GM19397 (cell line): ENCODE data around the gene REXO1.

Source experiments
- ATAC-seq: cut with Tn5 transposase; IDR thresholded peaks from one replicate; pipeline ENCODE4 v1.9.1; 2021; ENCODE audit warnings: mild to moderate bottlenecking, moderate library complexity; ENCODE audit not compliant: unreplicated experiment

REXO1 gene

DNA sequence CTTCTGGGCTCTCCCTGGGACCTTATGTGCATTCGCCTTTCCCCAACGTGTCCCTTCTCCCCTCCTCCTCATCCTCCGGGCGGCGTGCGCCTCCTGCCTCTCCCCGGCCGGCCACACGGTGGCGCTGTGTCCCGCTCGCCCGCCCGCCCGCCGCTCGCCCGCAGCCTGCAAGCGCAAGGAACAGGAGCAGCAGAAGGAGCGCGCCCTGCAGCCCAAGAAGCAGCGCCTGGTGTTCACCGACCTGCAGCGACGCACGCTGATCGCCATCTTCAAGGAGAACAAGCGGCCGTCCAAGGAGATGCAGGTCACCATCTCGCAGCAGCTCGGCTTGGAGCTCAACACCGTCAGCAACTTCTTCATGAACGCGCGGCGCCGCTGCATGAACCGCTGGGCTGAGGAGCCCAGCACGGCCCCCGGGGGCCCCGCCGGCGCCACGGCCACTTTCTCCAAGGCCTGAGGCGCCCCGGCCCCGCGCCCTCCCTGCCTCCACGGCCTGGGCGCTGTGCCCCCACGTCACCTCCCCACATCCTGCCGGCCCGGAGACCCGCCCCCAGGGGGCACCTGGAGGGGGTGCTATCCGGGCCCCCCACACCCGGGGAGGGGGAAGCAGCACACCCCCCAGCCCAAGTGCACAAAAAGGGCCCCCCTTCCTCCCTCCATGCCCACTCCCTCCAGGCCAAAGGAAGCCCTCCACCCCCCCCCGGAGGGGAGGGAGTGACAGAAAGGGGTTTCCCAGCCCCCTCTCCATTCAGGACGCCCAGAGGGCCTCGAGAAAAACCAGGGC lies 73.1 kb downstream of the REXO1 start:
- ATAC-seq, result no peak

DNA sequence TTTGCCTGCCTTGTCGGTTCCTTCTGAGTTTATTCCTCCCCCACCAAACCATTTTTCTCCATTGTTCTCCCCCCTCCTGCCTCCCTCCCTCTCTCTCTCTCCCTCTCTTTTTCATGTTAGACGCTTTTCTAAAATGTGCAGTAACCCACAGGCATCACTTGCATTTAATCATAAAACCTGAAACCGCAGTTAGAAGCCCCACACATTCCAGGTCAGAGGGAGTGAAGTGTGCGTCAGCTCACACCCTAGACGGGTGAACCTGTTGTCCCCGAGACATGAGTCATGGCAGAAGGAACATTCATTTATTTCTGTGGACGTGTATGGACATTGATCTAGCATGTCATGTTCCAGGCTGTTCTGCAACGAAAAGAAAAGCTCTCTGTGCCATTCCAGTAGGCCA lies 75.1 kb downstream of the REXO1 start:
- no peak for ATAC-seq

DNA sequence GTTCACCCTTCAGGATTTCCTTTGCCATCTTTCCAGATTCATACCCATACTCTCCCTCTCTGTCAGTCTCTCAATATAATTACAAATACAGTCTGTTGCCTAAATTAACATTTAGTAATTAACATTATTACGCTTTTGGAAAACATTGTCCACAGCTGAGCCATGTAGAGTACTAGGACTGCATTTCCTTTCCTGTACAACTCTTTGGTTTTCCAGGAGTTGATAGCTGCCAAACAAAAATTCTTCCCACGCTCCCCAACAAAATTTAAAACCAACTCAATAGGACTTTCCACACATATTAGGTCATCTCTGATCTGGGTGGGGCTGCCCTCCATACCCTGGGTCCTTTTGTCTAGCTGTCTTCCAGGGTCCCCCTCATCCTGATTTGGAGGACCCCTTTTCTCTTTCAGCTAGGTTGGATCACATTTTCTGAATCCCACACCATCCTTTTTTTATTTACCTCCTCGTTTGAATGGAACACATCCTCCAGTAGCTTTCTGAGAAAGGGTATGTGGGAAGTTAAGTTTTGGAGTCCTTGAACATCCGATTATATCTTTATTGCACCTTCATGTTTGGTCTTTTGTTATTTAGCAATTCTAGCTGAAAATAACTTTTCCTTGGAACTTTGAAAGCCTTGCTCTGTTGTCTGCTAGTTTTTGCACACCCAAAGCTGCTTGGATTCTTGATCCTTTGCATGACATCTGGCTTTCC lies 77.3 kb downstream of the REXO1 start:
- ATAC-seq, result no peak

DNA sequence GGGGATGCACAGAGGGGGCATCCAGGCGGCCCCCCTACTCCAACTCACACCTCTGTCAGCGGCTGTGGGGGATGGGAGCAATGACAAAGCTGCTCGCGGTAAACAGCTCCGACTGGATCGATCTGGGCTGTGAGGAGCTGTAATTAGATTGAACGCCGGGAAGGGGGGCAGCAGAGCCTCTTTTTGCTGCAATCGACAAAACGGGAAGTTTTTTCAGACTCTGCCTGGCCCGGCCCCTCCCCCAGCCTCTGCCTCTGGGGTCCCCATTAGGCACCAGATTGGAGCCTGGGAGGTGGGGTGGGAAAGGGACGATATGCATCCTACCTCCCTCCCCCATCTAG lies 78.7 kb downstream of the REXO1 start:
- no peak for ATAC-seq

DNA sequence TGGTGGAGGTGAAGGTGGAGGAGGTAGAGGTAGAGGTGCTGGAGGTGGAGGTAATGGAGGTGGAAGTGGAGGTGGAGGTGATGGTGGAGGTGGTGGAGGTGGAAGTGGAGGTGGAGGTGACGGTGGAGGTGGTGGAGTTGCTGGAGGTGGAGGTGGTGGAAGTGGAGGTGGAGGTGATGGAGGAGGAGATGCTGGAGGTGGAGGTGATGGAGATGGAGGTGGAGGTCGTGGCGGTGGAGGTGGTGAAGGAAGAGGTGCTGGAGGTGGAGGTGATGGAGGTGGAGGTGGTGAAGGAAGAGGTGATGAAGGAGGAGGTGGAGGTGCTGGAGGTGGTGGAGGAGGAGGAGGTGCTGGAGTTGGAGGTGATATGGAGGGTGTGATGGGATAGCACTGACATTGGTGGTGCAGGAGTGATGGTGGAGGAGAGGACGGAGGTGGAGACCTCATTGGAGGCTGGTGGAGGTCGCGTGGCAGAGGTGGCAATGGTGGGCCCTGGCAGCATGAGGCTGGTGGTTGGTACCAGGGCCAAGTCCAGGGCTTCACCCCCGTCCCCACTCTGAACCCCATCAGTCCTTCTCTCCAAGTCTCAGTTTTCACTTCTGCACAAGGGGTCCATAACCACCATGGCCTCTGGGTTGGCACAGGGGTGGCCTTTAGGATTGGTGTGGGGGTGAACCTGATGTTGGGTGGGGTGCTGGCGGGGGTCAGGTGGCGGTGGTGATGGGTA lies 79.2 kb downstream of the REXO1 start:
- no peak for ATAC-seq

DNA sequence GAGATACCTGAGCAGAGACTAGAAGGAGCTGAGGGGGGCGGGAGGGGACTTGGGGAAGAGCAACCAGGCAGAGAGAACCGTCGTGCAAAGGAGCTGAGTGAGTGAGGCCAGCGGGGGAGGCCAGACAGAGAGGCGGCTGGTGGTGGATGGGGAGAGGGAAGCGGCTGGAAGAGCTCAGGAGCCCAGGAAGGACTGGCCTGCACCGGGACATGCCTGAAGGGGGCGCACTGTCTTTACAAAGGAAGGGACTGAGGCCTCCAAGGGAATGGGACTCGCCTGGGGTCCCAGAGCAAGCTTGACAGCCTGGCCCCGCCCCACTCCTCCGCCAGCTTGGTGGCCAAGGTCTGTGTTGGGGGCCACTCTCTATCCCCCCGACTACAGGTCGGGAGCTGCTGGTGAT lies 80.0 kb downstream of the REXO1 start:
- no peak for ATAC-seq

DNA sequence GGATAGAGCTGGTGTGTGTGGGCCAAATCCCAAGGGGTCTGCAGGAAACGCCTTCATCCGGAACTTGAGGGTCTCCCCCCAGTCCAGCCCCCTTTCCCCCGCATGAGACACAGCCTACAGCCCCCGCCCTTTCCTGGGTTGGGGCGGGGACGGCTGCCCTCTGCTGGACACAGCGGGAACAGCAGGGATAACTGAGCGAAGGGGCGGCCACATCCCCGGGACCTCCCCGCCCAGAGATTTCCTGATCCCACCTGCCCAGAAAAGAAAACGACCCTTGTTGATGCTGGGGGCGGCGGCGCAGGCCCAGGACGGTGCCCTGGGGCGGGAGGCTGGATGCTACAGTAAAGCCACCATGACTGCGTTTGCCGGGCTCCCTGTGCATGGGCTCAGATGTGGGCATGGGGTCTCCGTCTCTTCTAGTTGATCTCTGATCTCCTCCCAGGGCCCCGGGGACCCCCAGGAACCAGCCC lies 80.8 kb downstream of the REXO1 start:
- ATAC-seq, result no peak

DNA sequence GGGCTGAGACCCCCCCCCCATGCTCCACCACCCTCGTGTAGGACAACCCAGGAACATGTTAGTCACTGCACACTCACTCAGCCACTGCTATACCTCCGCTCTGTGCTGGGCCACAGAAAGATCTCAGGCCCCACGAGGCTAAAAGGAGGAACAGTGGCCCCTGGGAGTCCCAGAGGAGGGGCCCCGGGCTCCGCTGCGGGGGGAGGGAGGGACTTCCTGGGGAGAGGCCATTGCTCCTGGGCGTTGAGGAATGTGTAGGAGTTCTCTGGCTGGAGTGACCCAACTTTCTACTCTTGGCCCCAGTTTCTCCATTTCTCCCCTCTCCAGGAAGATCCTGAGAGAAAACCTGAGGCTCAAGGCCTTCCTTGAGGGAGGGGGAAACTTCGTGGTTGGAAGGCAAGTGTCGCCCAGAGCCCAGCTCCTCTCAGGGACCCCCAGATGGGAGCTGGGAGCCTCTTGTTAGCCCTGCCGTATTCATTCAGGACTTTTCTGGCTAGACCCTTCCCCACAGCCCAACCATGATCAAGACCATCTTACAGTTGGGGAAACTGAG lies 81.4 kb downstream of the REXO1 start:
- ATAC-seq, result no peak

DNA sequence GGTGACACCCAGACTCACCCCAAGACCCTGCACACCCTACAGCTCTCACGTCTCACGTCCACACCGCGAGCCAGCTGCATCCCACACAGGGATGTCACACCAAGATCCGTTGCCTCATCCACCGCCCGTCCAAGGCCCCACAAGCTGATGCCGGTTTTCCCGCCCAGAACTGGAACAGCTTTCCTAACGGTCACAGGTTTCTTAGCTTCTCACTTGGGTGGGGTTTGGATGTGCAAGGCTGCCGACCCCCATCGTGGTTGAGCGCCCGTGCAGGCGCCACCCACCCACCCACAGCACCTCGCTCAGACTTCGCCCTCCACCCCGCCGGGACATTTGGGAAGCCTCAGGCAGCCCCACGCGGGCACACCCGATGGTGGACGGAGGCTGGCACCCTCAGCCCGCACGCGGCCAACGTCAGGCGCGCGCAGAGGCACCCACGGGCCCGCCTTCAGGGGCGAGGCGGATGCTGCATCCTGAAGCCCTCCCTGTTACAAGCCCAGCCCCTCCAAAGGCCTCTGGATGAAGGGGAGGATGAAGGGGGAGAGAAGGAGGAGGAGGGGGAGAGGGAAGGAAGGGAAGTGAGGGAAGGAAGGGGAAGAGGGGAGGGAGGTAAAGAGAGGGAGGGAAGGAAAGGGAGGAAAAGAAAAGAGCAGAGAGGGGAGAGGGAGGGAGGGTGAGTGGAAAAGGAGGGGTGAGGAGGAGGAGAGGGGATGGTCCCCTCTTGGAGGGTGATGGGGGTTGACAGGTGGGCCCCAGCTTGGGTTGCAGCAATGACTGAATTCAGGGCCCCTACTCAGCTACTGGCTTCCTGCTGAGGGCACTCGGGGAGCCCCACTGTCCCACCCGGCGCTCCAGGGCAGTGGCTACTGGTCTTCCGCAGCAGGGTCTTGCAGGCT lies 82.1 kb downstream of the REXO1 start:
- no peak for ATAC-seq
